Endothelial cell of umbilical vein (primary cell): ENCODE results near the gene SETX.

Experiments
- CTCF ChIP-seq, 2 donors: IDR thresholded peaks; 1 replicate in 1 of 2; 2 replicates in 1 of 2; pipeline ENCODE4 v1.5.1; 2011; ENCODE audit warnings: low read length in 2 of 2, mild to moderate bottlenecking in 2 of 2, moderate library complexity in 2 of 2, control low read depth in 1 of 2, inconsistent platforms in 1 of 2, low read depth in 1 of 2; ENCODE audit not compliant: insufficient read depth in 1 of 2; ENCODE audit errors: extremely low read depth in 1 of 2
- EZH2 ChIP-seq: IDR thresholded peaks from 2 replicates; pipeline ENCODE4 v1.6.1; 2012; ENCODE audit warnings: borderline replicate concordance, low read depth, mild to moderate bottlenecking, moderate library complexity, low read length, inconsistent platforms; ENCODE audit not compliant: severe bottlenecking
- GATA2 ChIP-seq: IDR thresholded peaks from 2 replicates; pipeline ENCODE4 v1.7.0; 2011; ENCODE audit warnings: low read depth, mild to moderate bottlenecking, moderate library complexity, mixed read lengths, low read length; ENCODE audit not compliant: insufficient read length, insufficient read depth
- JUN ChIP-seq: IDR thresholded peaks from 2 replicates; pipeline ENCODE4 v1.6.1; 2011; ENCODE audit warnings: borderline replicate concordance, low read depth; ENCODE audit not compliant: insufficient read length, insufficient read depth
- MAX ChIP-seq: IDR thresholded peaks from 2 replicates; pipeline ENCODE4 v1.6.1; 2011; ENCODE audit not compliant: insufficient read depth, insufficient read length
- MYC ChIP-seq: IDR thresholded peaks from one replicate; pipeline ENCODE4 v1.6.1; 2011; ENCODE audit warnings: mild to moderate bottlenecking, low read depth, low read length
- POLR2A ChIP-seq: IDR thresholded peaks from 2 replicates; pipeline ENCODE4 v1.6.1; 2012; ENCODE audit warnings: low read depth, mild to moderate bottlenecking, control low read depth, low read length
- POLR2AphosphoS5 ChIP-seq: IDR thresholded peaks from 2 replicates; pipeline ENCODE4 v1.6.1; 2012; ENCODE audit warnings: low read depth, mild to moderate bottlenecking, control low read depth, low read length, moderate library complexity; ENCODE audit not compliant: insufficient read depth

- no peak for TF ChIP-seq POLR2A
- TF ChIP-seq CTCF (IDR thresholded peaks at IDR 0.05; ENCODE audit: extremely low read depth in 1 of 2, insufficient read depth in 1 of 2, low read depth in 1 of 2, low read length in 2 of 2): peak; percentile 85 to 93
- TF ChIP-seq EZH2: no peak
- no peak for TF ChIP-seq MYC
- no peak for TF ChIP-seq POLR2AphosphoS5
- no peak for TF ChIP-seq JUN
- no peak for TF ChIP-seq MAX
- TF ChIP-seq GATA2: no peak
Observed at GRCh38 chr9:132268725-132269352, 85.9 kb downstream of the SETX start.
